CD14-positive monocyte (primary cell): Measurements from ENCODE around the gene SLC12A4. TPM values are rescaled to one million over a fixed set of nuclear protein-coding genes. Genes with fewer than 3 reads are reported as not detected.

Source experiments
- DNase-seq, 3 donors: peaks; one replicate each; pipeline ENCODE4 v3.0.0-alpha.2; 2011 to 2022
- H2AFZ ChIP-seq: 2 replicates; pipeline ENCODE4 v1.6.0; 2012; ENCODE audit warnings: mild to moderate bottlenecking, low read depth, low read length, inconsistent platforms; ENCODE audit not compliant: insufficient read depth, poor library complexity, severe bottlenecking
- H3K27ac ChIP-seq, 2 donors: 1 replicate in 1 of 2; 2 replicates in 1 of 2; pipeline ENCODE4 v1.5.1; 2012 to 2013; ENCODE audit warnings: low read length in 2 of 2, control low read depth in 1 of 2, inconsistent platforms in 1 of 2, low read depth in 1 of 2, mild to moderate bottlenecking in 1 of 2
- H3K27me3 ChIP-seq, 2 donors: one replicate each; pipeline versions ENCODE4 v1.6.0 to v1.6.1; 2011 to 2013; ENCODE audit warnings: low read length in 2 of 2; ENCODE audit not compliant: control insufficient read depth in 2 of 2, insufficient read depth in 2 of 2
- H3K36me3 ChIP-seq, 2 donors: replicated peaks in 1 of 2; 1 replicate in 1 of 2; 2 replicates in 1 of 2; pipeline versions ENCODE4 v1.5.1 to v1.6.1; 2012 to 2013; ENCODE audit warnings: low read length in 2 of 2, control low read depth in 1 of 2, inconsistent platforms in 1 of 2, mild to moderate bottlenecking in 1 of 2; ENCODE audit not compliant: insufficient read depth in 2 of 2, control insufficient read depth in 1 of 2
- H3K4me1 ChIP-seq, 2 donors: 1 replicate in 1 of 2; 2 replicates in 1 of 2; pipeline versions ENCODE4 v1.5.1 to v1.6.1; 2012 to 2013; ENCODE audit warnings: low read length in 2 of 2, control low read depth in 1 of 2, inconsistent platforms in 1 of 2, mild to moderate bottlenecking in 1 of 2, moderate library complexity in 1 of 2; ENCODE audit not compliant: insufficient read depth in 2 of 2, control insufficient read depth in 1 of 2
- H3K4me2 ChIP-seq: replicated peaks from 2 replicates; pipeline ENCODE3; 2012; ENCODE audit warnings: low read length, moderate library complexity, mild to moderate bottlenecking; ENCODE audit not compliant: poor library complexity, severe bottlenecking; ENCODE audit errors: extremely low read depth
- H3K4me3 ChIP-seq, 3 experiments: fragments of 200-600 bp in 1 of 3; sonication (generic) in 1 of 3; replicated peaks in 1 of 3; 1 replicate in 2 of 3; 2 replicates in 1 of 3; pipeline ENCODE4 v1.5.1; 2011 to 2013; ENCODE audit warnings: low read length in 3 of 3, mild to moderate bottlenecking in 3 of 3, control low read depth in 2 of 3, low read depth in 2 of 3, inconsistent platforms in 1 of 3, moderate library complexity in 1 of 3
- H3K79me2 ChIP-seq: 2 replicates; pipeline ENCODE4 v1.6.0; 2012; ENCODE audit warnings: mild to moderate bottlenecking, control low read depth, inconsistent platforms, low read length, moderate library complexity; ENCODE audit not compliant: insufficient read depth
- H3K9ac ChIP-seq: 2 replicates; pipeline ENCODE4 v1.6.0; 2017; ENCODE audit warnings: low read length, mild to moderate bottlenecking; ENCODE audit not compliant: insufficient read depth, poor library complexity, severe bottlenecking
- H3K9me3 ChIP-seq, 2 donors: replicated peaks in 1 of 2; 1 replicate in 1 of 2; 2 replicates in 1 of 2; pipeline versions ENCODE4 v1.5.1 to v1.6.1; 2012 to 2013; ENCODE audit warnings: low read length in 2 of 2, control low read depth in 1 of 2; ENCODE audit not compliant: control insufficient read depth in 1 of 2, insufficient read depth in 1 of 2
- H4K20me1 ChIP-seq: 2 replicates; pipeline ENCODE4 v1.6.0; 2012; ENCODE audit warnings: mild to moderate bottlenecking, low read length, control low read depth, moderate library complexity; ENCODE audit not compliant: insufficient read depth
- H3K27ac Mint-ChIP-seq, 7 donors: one replicate each; pipeline ENCODE4 v1.8.0; 2020; ENCODE audit warnings: mild to moderate bottlenecking in 7 of 7, mixed read lengths in 7 of 7, moderate library complexity in 6 of 7, inconsistent platforms in 2 of 7
- H3K27me3 Mint-ChIP-seq, 3 donors: one replicate each; pipeline ENCODE4 v1.8.0; 2021 to 2022; ENCODE audit warnings: low read depth in 3 of 3, mild to moderate bottlenecking in 3 of 3, mixed read lengths in 3 of 3, moderate library complexity in 3 of 3, inconsistent platforms in 1 of 3
- H3K36me3 Mint-ChIP-seq, 2 donors: one replicate each; pipeline ENCODE4 v1.8.0; 2020; ENCODE audit warnings: mixed read lengths in 2 of 2, inconsistent platforms in 1 of 2, mild to moderate bottlenecking in 1 of 2
- H3K4me1 Mint-ChIP-seq: one replicate; pipeline ENCODE4 v1.8.0; 2020; ENCODE audit warnings: mild to moderate bottlenecking, mixed read lengths
- H3K4me3 Mint-ChIP-seq, 2 donors: one replicate each; pipeline ENCODE4 v1.8.0; 2020; ENCODE audit warnings: mild to moderate bottlenecking in 2 of 2, mixed read lengths in 2 of 2, moderate library complexity in 1 of 2
- H3K9me3 Mint-ChIP-seq, 7 donors: one replicate each; pipeline ENCODE4 v1.8.0; 2020 to 2022; ENCODE audit warnings: mixed read lengths in 7 of 7, mild to moderate bottlenecking in 6 of 7, moderate library complexity in 6 of 7, inconsistent platforms in 2 of 7
- WGBS: methylation state at CpG from one replicate; pipeline ENCODE4 v1.1.5; 2013; ENCODE audit warnings: missing lambda C conversion rate; ENCODE audit not compliant: insufficient coverage; 5-methylcytosine and 5-hydroxymethylcytosine counted together
- intact Hi-C, 2 donors: fragments of 100-400 bp; cut with micrococcal nuclease; formaldehyde crosslinking; loops; one replicate each; pipeline versions ENCODE4 v1.15.0 to v1.15.1; 2023
- polyA plus RNA-seq, 3 donors: library from polyadenylated mRNA; depleted of rRNA in 1 of 3; unstranded in 2 of 3; stranded (reverse) in 1 of 3; fragments of 300-500 nt in 2 of 3; fragments of >200 nt in 1 of 3; fragmentation: Illumina TruSeq in 2 of 3; gene quantifications; 1 replicate in 2 of 3; 2 replicates in 1 of 3; pipeline ENCODE4 v1.2.3, GENCODE V29; 2012 to 2021
- TF ChIP-seq, protein P1 (sequence below): fragments of 200-600 bp; IDR thresholded peaks from one replicate; pipeline ENCODE4 v1.8.0; 2022; ENCODE audit warnings: antibody characterized with exemption, mild to moderate bottlenecking

The SLC12A4 gene
- polyA plus RNA-seq, 3 donors = 7.3 to 57.2 (median 7.7) TPM

- H3K36me3 Mint-ChIP-seq = peaks cover 65 to 87% of the 10 kb centered on the region in 2 donors
Measured at GRCh38 chr16:67919622-67920221, 48.7 kb downstream of the SLC12A4 start.

GRCh38 chr16:67917852-67918236 lies 50.6 kb downstream of the SLC12A4 start:
- peaks cover 47% of the 10 kb centered on the region for H3K79me2 ChIP-seq
- 96% methylated on average over 3 of the region's 4 CpGs for WGBS
- Mint-ChIP-seq H3K36me3 (peaks cover 59 to 84% of the 10 kb centered on the region in 2 donors), H3K27ac (peak overlapping the region in 4 of 7 donors; percentile 46 to 86 (median 76)), H3K9me3 (no peaks in the 10 kb centered on the region), H3K4me3 (no peak overlapping the region), H3K27me3 (no peaks in the 10 kb centered on the region), H3K4me1 (peaks cover 6% of the 10 kb centered on the region)
- no peaks in the 10 kb centered on the region for H3K27me3 ChIP-seq
- H3K4me2 ChIP-seq = no peak overlapping the region
- H2AFZ ChIP-seq = no peak overlapping the region
- peaks cover 84% of the 10 kb centered on the region for H4K20me1 ChIP-seq
- H3K4me1 ChIP-seq = no peaks in the 10 kb centered on the region
- intact Hi-C loops = no loop called here
- H3K36me3 ChIP-seq = peaks cover 44 to 73% of the 10 kb centered on the region in 2 donors
- no peak overlapping the region for H3K4me3 ChIP-seq
- TF ChIP-seq, protein P1, sequence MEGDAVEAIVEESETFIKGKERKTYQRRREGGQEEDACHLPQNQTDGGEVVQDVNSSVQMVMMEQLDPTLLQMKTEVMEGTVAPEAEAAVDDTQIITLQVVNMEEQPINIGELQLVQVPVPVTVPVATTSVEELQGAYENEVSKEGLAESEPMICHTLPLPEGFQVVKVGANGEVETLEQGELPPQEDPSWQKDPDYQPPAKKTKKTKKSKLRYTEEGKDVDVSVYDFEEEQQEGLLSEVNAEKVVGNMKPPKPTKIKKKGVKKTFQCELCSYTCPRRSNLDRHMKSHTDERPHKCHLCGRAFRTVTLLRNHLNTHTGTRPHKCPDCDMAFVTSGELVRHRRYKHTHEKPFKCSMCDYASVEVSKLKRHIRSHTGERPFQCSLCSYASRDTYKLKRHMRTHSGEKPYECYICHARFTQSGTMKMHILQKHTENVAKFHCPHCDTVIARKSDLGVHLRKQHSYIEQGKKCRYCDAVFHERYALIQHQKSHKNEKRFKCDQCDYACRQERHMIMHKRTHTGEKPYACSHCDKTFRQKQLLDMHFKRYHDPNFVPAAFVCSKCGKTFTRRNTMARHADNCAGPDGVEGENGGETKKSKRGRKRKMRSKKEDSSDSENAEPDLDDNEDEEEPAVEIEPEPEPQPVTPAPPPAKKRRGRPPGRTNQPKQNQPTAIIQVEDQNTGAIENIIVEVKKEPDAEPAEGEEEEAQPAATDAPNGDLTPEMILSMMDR = no peak
- H3K27ac ChIP-seq = no peak overlapping the region
- DNase-seq = peak in 2 of 3 donors; percentile 7 to 62
- no peaks in the 10 kb centered on the region for H3K9me3 ChIP-seq
- no peak overlapping the region for H3K9ac ChIP-seq

More at GRCh38 chr16:67919622-67920221, 48.7 kb downstream of the SLC12A4 start:
- no peak overlapping the region for H3K9ac ChIP-seq
- Mint-ChIP-seq H3K9me3 (no peaks in the 10 kb centered on the region), H3K27me3 (no peaks in the 10 kb centered on the region), H3K4me3 (no peak overlapping the region), H3K4me1 (peaks cover 5% of the 10 kb centered on the region), H3K27ac (peak overlapping the region in 4 of 7 donors; percentile 10 to 56 (median 42))
- no peak overlapping the region for H3K4me3 ChIP-seq
- H2AFZ ChIP-seq = no peak overlapping the region
- peaks cover 95% of the 10 kb centered on the region for H4K20me1 ChIP-seq
- peaks cover 51% of the 10 kb centered on the region for H3K79me2 ChIP-seq
- WGBS = 75% methylated on average over 4 of the region's 6 CpGs
- no peaks in the 10 kb centered on the region for H3K4me1 ChIP-seq
- H3K27me3 ChIP-seq = no peaks in the 10 kb centered on the region
- H3K9me3 ChIP-seq = no peaks in the 10 kb centered on the region
- intact Hi-C loops = no loop called here
- no peak overlapping the region for H3K4me2 ChIP-seq
- TF ChIP-seq, protein P1 = no peak
- no peak for DNase-seq
- peak overlapping the region in 1 of 2 donors; percentile 3 for H3K27ac ChIP-seq
- H3K36me3 ChIP-seq = peaks cover 57 to 89% of the 10 kb centered on the region in 2 donors
